ENCODE measurements around the gene TIMM44. TPM values are rescaled to one million over a fixed set of nuclear protein-coding genes. Genes with fewer than 3 reads are reported as not detected.
"Not testable (repeated sequence)": the region's sequence is repeated elsewhere in the genome, so short reads cannot be mapped to it uniquely, and the experiment has no call there.

Gene TIMM44
- total RNA-seq, 1 donor from 2014 or later, result 88.3 TPM

DNA sequence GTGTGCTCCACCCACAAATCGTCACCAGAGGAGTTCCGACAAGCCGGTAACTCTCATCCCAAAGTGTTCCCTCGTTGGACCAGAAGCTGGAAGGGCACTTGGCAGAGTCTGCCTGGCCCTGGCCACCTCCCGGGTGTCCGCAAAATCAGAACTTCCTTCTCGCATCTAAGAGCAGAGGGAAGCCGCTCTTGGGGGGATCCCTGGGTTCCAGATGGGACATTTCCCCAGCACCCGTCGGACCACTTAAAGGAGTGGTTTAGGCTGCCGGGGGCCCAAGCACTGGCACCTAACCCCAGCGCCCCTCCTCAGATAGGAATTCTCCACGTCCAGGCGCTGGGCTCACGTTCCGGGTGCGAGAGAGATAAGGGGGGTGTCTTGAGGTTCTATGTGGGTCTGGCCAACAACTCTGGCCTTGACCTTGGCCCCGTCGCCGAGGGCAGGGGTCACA is 40.6 kb downstream of the TIMM44 start:
- DNase-seq (ENCODE audit: low read depth), result peak; percentile 12

- no peak for DNase-seq (ENCODE audit: low read depth)
Observed at GRCh38 chr19:7901337-7901736, 42.1 kb downstream of the TIMM44 start.

DNA sequence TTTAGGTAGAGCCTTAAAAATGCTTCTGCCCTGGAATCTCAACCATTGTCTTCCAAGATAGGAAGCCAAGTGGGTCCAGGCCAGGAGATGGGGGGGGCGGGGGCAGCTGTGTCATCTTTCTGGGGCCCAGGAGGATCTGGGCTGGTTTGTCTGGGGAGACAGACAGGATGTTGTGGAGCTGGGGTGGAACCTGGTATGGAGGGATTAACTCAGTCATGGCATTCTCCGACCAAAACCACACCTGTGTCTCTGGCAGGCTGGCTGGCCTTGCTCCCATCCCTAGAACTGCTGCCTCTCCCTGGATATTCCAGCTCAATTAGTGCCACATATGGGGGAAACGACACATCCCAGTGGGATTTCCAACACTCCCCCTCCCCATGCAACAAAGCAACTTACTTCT is 42.5 kb downstream of the TIMM44 start:
- DNase-seq (ENCODE audit: low read depth), result peak; percentile 16

- no peak for DNase-seq (ENCODE audit: low read depth)
Observed at GRCh38 chr19:7900401-7900870, 43.0 kb downstream of the TIMM44 start.

GRCh38 chr19:7899751-7900378 is 43.6 kb downstream of the TIMM44 start:
- DNase-seq (ENCODE audit: low read depth), result no peak

DNA sequence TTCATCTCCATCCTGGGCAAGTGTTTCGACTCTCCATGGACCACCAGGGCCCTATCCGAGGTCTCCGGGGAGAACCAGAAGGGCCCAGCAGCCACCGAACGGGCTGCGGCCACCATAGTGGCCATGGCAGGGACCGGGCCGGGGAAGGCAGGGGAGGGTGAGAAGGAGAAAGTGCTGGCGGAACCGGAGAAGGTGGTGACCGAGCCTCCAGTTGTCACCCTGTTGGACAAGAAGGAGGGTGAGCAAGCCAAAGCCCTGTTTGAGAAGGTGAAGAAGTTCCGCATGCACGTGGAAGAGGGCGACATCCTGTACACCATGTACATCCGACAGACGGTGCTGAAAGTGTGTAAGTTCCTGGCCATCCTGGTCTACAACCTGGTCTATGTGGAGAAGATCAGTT is 44.5 kb downstream of the TIMM44 start:
- no peak for DNase-seq (ENCODE audit: low read depth)

GRCh38 chr19:7897292-7897691 is 46.2 kb downstream of the TIMM44 start:
- no peak for DNase-seq (ENCODE audit: low read depth)

GRCh38 chr19:7895565-7895964 is 47.9 kb downstream of the TIMM44 start:
- no peak for DNase-seq (ENCODE audit: low read depth)

DNA sequence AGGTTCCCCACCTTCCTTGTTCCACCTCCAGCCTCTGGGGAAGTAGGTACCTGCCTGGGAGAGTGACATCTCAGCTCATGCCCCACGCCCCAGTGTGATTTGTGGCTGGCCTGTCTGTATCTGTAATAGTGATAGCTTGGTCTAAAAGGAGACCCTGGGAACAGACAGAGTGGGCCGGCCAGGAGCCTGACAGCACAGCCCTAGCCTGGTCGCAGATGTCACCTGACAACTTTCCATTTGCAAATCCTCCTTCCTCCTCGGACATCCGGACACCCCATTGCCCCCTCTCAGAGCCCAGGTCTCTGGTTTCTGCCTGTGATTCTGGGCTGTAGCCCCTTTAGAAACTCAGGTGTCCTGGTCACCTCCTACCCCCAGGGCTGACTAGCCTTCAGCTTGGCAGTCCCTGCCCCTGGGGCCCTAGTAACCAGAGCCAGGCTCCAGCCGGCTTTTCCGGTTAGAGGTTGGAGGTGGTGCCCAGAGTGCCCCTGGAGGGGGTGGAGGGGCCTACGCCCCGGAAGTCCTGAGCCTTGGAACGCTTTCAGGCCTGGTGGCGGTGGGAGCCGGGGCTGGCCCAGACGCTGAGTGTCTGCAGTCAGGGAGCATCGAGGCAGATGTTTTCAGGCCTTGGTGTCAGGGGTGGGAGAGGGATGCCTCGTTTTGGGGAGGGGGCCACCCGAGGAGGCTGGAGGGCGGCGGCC is 48.7 kb downstream of the TIMM44 start:
- no peak for DNase-seq (ENCODE audit: low read depth)

DNA sequence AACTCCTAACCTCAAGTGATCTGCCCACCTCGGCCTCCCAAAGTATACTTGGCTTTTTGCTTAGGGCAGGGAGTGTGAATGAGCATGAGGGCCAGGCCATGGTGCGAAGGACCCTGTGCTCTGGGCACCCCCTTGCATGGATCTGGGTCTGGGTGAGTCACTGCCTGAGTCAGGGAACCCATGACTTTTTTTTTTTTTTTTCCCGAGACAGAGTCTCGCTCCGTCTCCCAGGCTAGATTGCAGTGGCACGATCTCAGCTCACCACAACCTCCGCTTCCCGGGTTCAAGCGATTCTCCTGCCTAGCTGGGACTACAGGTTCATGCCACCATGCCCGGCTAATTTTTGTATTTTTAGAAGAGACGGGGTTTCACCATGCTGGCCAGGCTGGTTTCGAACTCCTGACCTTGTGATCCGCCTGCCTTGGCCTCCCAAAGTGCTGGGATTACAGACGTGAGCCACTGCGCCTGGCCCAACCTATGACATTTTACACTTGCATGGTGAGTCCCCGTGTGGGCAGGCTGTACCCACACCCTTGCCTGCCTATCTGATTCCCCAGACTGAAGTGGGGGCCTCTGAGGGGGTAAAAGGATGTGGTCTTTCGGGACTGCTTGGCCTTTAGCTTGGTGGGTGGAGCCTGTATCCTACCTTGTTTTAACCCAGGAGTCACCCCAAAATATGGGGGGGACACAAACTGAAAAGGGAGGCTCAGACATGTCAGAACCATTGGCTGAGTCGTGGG is 49.9 kb downstream of the TIMM44 start:
- DNase-seq (ENCODE audit: low read depth), result not testable (repeated sequence)

- DNase-seq (ENCODE audit: low read depth), result no peak
Observed at GRCh38 chr19:7888826-7889217, 54.6 kb downstream of the TIMM44 start.

DNA sequence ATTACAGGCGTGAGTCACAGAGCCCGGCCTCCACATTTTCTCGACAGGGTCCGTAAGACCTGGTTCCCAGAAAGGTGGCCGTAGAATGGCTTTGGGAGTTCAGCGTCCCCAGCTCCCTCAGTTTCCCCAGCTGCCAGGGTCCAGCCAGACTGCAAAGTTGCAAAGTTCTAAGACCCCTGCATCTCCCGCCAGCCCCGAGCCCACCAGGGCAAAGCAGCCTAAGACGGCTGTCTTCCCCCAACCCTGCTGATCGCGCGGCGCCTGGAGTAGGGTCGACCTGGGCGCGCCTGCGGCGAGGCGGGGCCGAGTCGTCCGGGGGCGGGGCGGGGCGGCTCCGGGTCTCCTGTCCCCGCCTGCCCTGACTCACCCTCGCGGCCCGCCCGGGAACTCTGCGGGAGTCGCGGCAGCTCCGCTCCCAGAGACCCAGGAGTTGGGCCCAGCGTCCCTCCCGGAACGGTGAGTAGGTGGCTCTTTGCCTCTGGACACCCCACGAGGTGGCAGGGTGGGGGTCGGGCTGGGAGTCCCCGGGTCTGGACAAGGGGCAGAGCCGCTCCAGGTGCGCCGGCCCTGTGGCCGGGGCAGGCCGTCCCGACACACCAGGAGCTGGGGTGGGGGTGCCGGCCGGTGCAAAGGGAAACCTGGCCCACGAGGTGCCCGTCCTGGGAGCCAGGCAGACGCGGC is 55.2 kb downstream of the TIMM44 start, which contains the start of gene LRRC8E:
TSS of gene LRRC8E (plus strand) at position 366 of the 681 bp plus-strand sequence. CDS start 7,094 bp downstream, outside the sequence.
- peak; percentile 46 for DNase-seq (ENCODE audit: low read depth)

GRCh38 chr19:7887408-7888144 is 55.9 kb downstream of the TIMM44 start:
- DNase-seq (ENCODE audit: low read depth), result no peak

DNA sequence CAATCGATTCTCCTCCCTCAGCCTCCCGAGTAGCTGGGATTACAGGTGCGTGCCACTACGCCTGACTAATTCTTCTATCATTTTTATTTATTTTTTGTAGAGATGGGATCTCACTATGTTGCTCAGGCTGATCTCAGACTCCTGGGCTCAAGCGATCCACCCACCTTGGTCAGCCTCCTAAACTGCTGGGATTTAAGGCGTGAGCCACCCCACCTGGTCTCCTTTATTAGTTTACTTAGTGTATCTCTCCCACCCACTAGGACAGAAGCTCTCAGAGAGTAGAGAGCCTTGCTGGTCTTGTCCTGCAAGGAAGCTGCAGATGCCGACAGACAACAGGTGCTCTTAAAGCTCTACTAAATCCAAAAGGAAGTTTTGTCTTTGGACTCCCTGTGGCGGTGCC is 57.6 kb downstream of the TIMM44 start:
- DNase-seq (ENCODE audit: low read depth), result no peak

GRCh38 chr19:7883796-7884570 is 59.5 kb downstream of the TIMM44 start:
- DNase-seq (ENCODE audit: low read depth), result no peak

DNA sequence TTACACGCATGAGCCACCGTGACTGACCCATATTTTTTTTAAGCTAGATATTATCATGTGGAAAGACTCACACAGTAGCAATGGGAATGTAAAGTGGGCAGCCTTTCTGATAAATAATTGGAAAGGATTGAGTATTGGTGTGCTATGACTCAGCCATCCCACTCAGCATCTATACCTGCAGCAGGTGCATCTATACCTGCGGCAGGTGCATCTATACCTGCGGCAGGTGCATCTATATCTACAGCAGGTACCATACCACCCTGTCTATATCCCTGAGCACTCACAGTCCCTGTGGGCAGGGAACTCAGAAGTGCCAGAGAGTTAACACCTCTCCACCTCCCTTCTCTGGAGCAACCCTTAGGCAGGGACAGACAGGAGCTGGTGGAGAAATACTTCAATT is 60.4 kb downstream of the TIMM44 start:
- DNase-seq (ENCODE audit: low read depth), result no peak

DNA sequence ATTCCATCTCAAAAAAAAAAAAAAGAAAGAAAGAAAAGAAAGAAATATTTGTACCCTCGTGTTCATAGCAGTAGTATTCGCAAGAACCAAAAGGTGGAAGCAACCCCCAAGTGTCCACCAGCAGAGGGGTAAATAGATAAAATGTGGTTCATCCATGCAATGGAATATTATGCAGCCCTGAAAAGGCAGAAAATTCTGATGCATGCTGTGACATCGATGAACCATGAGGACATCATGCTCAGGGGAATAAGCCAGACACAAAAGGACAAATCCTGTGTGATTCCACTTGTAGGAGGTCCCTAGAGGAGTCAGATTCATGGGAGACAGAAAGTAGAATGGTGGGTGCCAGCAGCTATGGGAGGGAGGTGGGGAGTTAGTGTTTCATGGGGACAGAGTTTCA is 61.6 kb downstream of the TIMM44 start:
- DNase-seq (ENCODE audit: low read depth), result no peak

GRCh38 chr19:7879836-7880235 is 63.6 kb downstream of the TIMM44 start:
- no peak for DNase-seq (ENCODE audit: low read depth)

GRCh38 chr19:7879111-7879807 is 64.2 kb downstream of the TIMM44 start:
- no peak for DNase-seq (ENCODE audit: low read depth)

Data from myocyte (in vitro differentiated cells).